ENCODE results near the gene DACH1. TPM values are rescaled to one million over a fixed set of nuclear protein-coding genes. Genes with fewer than 3 reads are reported as not detected.

DACH1 gene
- total RNA-seq, 1 donor from 2014 or later = not detected

GRCh38 chr13:71862459-71862943 lies 4.5 kb downstream of the DACH1 start:
- H3K27me3 Mint-ChIP-seq = peaks cover 28% of the 10 kb centered on the region
- H3K4me1 Mint-ChIP-seq = peaks cover 25% of the 10 kb centered on the region
- no peaks in the 10 kb centered on the region for H3K36me3 Mint-ChIP-seq (ENCODE audit: low read depth)
- intact Hi-C loops (cut with micrococcal nuclease) = no loop called here
- H3K9me3 Mint-ChIP-seq = no peaks in the 10 kb centered on the region
- TF ChIP-seq CTCF (IDR thresholded peaks at IDR 0.05) = no peak
- POLR2A ChIA-PET = no interaction called here
- ATAC-seq (ENCODE audit: low read depth) (no peak), DNase-seq (no peak)
- no peak overlapping the region for H3K27ac Mint-ChIP-seq
- CTCF ChIA-PET = no interaction called here
- H3K4me3 Mint-ChIP-seq = no peak overlapping the region

GRCh38 chr13:71861769-71862458 lies 5.1 kb downstream of the DACH1 start:
- intact Hi-C loops (cut with micrococcal nuclease) = no loop called here
- Mint-ChIP-seq H3K4me1 (peaks cover 20% of the 10 kb centered on the region), H3K27me3 (peaks cover 24% of the 10 kb centered on the region), H3K36me3 (ENCODE audit: low read depth) (no peaks in the 10 kb centered on the region), H3K27ac (no peak overlapping the region), H3K9me3 (no peaks in the 10 kb centered on the region), H3K4me3 (no peak overlapping the region)
- DNase-seq (no peak), ATAC-seq (ENCODE audit: low read depth) (no peak)
- ChIA-PET POLR2A (no interaction called here), CTCF (no interaction called here)
- TF ChIP-seq CTCF (IDR thresholded peaks at IDR 0.05) = no peak

GRCh38 chr13:71860547-71861138 lies 6.4 kb downstream of the DACH1 start:
- no peak for TF ChIP-seq CTCF (IDR thresholded peaks at IDR 0.05)
- no peak for DNase-seq
- ChIA-PET POLR2A (no interaction called here), CTCF (no interaction called here)
- Mint-ChIP-seq H3K4me3 (no peak overlapping the region), H3K27ac (no peak overlapping the region), H3K36me3 (ENCODE audit: low read depth) (no peaks in the 10 kb centered on the region), H3K9me3 (no peaks in the 10 kb centered on the region), H3K4me1 (peaks cover 12% of the 10 kb centered on the region), H3K27me3 (peaks cover 18% of the 10 kb centered on the region)
- intact Hi-C loops (cut with micrococcal nuclease) = no loop called here
- no peak for ATAC-seq (ENCODE audit: low read depth)

- no peak overlapping the region for H3K4me3 Mint-ChIP-seq
- no peaks in the 10 kb centered on the region for H3K36me3 Mint-ChIP-seq (ENCODE audit: low read depth)
- ChIA-PET CTCF (no interaction called here), POLR2A (no interaction called here)
- DNase-seq (no peak), ATAC-seq (ENCODE audit: low read depth) (no peak)
- H3K9me3 Mint-ChIP-seq = no peaks in the 10 kb centered on the region
- H3K27me3 Mint-ChIP-seq = peaks cover 4% of the 10 kb centered on the region
- intact Hi-C loops (cut with micrococcal nuclease) = no loop called here
- no peak overlapping the region for H3K27ac Mint-ChIP-seq
- no peaks in the 10 kb centered on the region for H3K4me1 Mint-ChIP-seq
- no peak for TF ChIP-seq CTCF (IDR thresholded peaks at IDR 0.05)
Observed at GRCh38 chr13:71858647-71859046, 8.4 kb downstream of the DACH1 start.

- H3K9me3 Mint-ChIP-seq = peaks cover under 1% of the 10 kb centered on the region
- no peaks in the 10 kb centered on the region for H3K27me3 Mint-ChIP-seq
- POLR2A ChIA-PET = no interaction called here
- intact Hi-C loops (cut with micrococcal nuclease) = no loop called here
- no peak overlapping the region for H3K4me3 Mint-ChIP-seq
- no peak overlapping the region for H3K27ac Mint-ChIP-seq
- ATAC-seq (ENCODE audit: low read depth) (no peak), DNase-seq (no peak)
- no peak for TF ChIP-seq CTCF (IDR thresholded peaks at IDR 0.05)
- no peaks in the 10 kb centered on the region for H3K36me3 Mint-ChIP-seq (ENCODE audit: low read depth)
- CTCF ChIA-PET = no interaction called here
- H3K4me1 Mint-ChIP-seq = no peaks in the 10 kb centered on the region
Observed at GRCh38 chr13:71856548-71857043, 10.4 kb downstream of the DACH1 start.
